HEK293T (cell line): ENCODE measurements around the gene DEDD2.

ENCODE experiments used
- FOXA1 ChIP-seq: fragments of 450-650 bp; IDR thresholded peaks from 2 replicates; pipeline ENCODE4 v1.6.1; 2016; ENCODE audit warnings: mild to moderate bottlenecking
- FOXK2 ChIP-seq: fragments of 450-650 bp; IDR thresholded peaks from 2 replicates; pipeline ENCODE4 v1.6.1; 2016; ENCODE audit warnings: mild to moderate bottlenecking

DNA sequence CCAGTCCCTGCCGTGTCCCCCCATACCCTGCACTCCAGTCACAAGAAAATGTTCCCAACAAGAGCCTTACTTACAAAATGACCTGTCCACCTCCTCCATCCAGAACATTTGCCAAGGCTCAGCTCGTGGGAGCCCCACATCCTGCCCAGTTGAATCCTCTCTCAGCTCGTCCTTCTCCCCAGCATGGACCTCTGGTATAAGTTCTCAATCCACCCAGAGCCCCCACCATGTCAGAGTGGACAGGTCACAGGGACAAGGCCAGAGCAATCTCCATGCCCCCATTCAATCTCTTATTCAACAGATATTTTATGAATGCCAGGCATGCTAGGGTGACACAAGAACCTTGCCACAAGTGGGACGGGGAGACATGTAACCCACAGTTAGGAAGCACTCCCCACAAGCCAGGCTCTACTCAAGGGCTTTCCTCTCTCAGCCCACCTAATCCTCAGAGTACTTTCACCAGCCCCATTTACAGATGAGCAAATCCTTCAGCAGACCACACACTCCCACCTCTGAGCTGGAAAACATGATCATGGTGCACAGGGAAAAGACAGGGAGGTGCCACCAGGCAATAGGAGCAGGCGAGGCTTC, 15.1 kb downstream of the DEDD2 start:
- TF ChIP-seq FOXA1 (no peak), FOXK2 (no peak)
